HG03060 (cell line): ENCODE data around the gene LCE1A.

ENCODE experiments used
- ATAC-seq: cut with Tn5 transposase; IDR thresholded peaks from one replicate; pipeline ENCODE4 v1.9.1; 2021; ENCODE audit warnings: low read depth, moderate number of reproducible peaks; ENCODE audit not compliant: unreplicated experiment

Gene LCE1A

GRCh38 chr1:152869808-152870419 lies 42.6 kb downstream of the LCE1A start:
- ATAC-seq: no peak

- no peak for ATAC-seq
Observed at GRCh38 chr1:152870831-152871730, 43.8 kb downstream of the LCE1A start.

- ATAC-seq: no peak
Observed at GRCh38 chr1:152871731-152872126, 44.5 kb downstream of the LCE1A start.

- no peak for ATAC-seq
Observed at GRCh38 chr1:152873495-152873894, 46.2 kb downstream of the LCE1A start.

GRCh38 chr1:152876827-152877226 lies 49.6 kb downstream of the LCE1A start:
- ATAC-seq: no peak
